Fibroblast of mammary gland (primary cell): Measurements from ENCODE around the gene ZDHHC14.
A peak's percentile ranks its signal among the peaks of the same experiment; 100 is the strongest.

ENCODE experiments used
- DNase-seq: peaks from one replicate; pipeline ENCODE4 v3.0.0-alpha.2; 2010; ENCODE audit warnings: low read depth
- H3K4me3 ChIP-seq: 2 replicates; pipeline ENCODE4 v1.5.1; 2011; ENCODE audit warnings: low read depth, mild to moderate bottlenecking, low read length, moderate library complexity; ENCODE audit not compliant: control insufficient read depth
- CTCF ChIP-seq: conservative IDR thresholded peaks from 2 replicates; pipeline ENCODE4 v1.5.1; 2011; ENCODE audit warnings: low read depth, low read length, inconsistent platforms; ENCODE audit not compliant: control insufficient read depth, insufficient read depth

ZDHHC14 gene

GRCh38 chr6:157652601-157653363, 271.8 kb downstream of the ZDHHC14 start:
- TF ChIP-seq CTCF = no peak
- DNase-seq = no peak
- no peak overlapping the region for H3K4me3 ChIP-seq

DNA sequence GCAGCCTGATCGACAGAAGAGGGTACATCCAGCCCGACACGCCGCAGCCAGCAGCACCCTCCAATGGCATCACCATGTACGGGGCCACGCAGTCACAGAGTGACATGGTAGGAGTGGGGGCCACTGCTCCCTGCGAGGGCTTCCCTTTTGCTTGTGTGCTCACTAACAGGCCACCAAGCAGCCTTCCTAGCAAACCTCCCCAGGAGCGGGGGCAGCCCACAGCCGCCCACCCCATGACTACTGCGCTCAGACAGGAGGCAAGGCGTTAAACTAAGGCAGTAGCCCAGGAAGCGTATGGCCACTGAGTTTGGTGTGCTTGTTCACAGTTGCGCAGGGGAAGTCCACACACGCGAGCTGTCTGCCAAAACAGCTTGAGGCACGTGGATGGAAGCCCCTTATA, 272.5 kb downstream of the ZDHHC14 start:
- no peak for DNase-seq
- TF ChIP-seq CTCF = no peak
- no peak overlapping the region for H3K4me3 ChIP-seq

DNA sequence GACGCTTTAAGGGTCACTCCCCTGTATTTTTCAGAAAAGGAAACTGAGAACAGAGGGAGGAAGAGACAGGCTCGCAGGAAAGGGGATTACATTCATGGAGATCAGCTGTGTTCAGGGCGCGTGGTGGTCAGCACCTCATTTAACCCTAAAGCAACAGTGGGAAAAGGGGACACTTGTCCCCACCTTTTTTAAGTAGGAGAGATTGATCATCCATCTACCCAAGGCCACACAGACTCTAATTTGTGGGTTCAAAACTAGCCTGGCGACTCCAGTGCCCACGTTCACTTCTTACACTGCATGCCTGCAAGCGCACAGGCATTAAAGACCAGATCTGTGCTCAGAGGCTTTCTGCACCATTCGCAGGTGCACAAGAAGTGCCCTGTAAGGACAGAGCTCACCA, 274.1 kb downstream of the ZDHHC14 start:
- no peak overlapping the region for H3K4me3 ChIP-seq
- no peak for DNase-seq
- TF ChIP-seq CTCF = no peak

- peak; percentile 65 for DNase-seq
- no peak overlapping the region for H3K4me3 ChIP-seq
- TF ChIP-seq CTCF = no peak
Observed at GRCh38 chr6:157656437-157656997, 275.5 kb downstream of the ZDHHC14 start.

GRCh38 chr6:157657754-157658153, 276.8 kb downstream of the ZDHHC14 start:
- DNase-seq = no peak
- TF ChIP-seq CTCF = no peak
- no peak overlapping the region for H3K4me3 ChIP-seq

- TF ChIP-seq CTCF = no peak
- no peak for DNase-seq
- no peak overlapping the region for H3K4me3 ChIP-seq
Observed at GRCh38 chr6:157658301-157658700, 277.3 kb downstream of the ZDHHC14 start.
